Gastrocnemius medialis (tissue), 4 donors: ENCODE data around the gene NCK1.

Experiments used
- POLR2A ChIP-seq, 2 donors: fragments of 450-650 bp; IDR thresholded peaks; one replicate each; pipeline ENCODE4 v1.6.1; 2017; ENCODE audit warnings: antibody characterized with exemption in 2 of 2, mild to moderate bottlenecking in 2 of 2, moderate library complexity in 2 of 2
- TF ChIP-seq, protein P1 (sequence below), 5 experiments: fragments of 450-650 bp in 3 of 5; fragments of 200-600 bp in 2 of 5; sonication (generic) in 2 of 5; IDR thresholded peaks in 4 of 5; conservative IDR thresholded peaks in 1 of 5; 1 replicate in 4 of 5; 2 replicates in 1 of 5; pipeline ENCODE4 v1.5.1; 2016 to 2019; ENCODE audit warnings: antibody characterized with exemption in 5 of 5, mild to moderate bottlenecking in 3 of 5, moderate library complexity in 3 of 5

DNA sequence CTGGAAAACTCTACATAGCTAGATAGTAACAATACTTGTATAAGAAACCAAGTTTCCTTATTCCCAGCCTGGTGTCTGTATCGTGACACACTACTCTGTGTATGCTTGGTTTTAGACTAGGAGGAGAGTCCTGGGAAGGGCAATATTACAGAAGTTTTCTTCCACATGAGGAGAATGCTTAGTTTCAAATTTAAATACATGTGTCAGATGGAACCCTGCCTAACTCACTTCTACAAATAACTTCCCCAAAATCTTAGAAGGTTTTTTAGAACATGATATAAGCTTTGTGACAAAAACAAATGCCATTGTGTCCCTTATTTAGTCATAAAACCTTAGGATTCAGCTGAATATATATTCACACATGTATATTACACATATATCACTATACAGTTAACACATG lies 88.6 kb downstream of the NCK1 start:
- TF ChIP-seq, protein P1, sequence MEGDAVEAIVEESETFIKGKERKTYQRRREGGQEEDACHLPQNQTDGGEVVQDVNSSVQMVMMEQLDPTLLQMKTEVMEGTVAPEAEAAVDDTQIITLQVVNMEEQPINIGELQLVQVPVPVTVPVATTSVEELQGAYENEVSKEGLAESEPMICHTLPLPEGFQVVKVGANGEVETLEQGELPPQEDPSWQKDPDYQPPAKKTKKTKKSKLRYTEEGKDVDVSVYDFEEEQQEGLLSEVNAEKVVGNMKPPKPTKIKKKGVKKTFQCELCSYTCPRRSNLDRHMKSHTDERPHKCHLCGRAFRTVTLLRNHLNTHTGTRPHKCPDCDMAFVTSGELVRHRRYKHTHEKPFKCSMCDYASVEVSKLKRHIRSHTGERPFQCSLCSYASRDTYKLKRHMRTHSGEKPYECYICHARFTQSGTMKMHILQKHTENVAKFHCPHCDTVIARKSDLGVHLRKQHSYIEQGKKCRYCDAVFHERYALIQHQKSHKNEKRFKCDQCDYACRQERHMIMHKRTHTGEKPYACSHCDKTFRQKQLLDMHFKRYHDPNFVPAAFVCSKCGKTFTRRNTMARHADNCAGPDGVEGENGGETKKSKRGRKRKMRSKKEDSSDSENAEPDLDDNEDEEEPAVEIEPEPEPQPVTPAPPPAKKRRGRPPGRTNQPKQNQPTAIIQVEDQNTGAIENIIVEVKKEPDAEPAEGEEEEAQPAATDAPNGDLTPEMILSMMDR (IDR thresholded peaks at IDR 0.05 in 4 of 5, conservative IDR thresholded peaks at IDR 0.05 in 1 of 5) = no peak
- no peak for TF ChIP-seq POLR2A (IDR thresholded peaks at IDR 0.05)
